Measurements from ENCODE around the gene GUCY1B1.

DNA sequence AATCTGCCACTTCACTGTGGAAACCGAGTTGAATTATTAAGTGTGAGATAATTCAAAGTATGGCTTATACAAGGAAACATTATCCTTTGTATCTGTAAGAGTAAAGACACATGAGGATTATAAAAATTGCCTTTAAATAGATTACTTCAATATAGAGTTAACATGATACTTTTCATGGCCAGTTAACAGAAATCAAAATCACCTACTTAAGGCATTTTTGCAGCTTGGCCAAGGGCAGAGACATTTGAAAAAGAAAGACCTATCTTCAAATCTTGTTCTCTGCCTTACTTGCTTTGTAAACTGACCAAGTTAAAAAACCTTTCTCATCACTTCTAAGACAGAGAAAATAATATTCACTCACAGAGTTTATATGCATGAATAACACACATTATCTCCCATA is 44.9 kb upstream of the GUCY1B1 start:
- TF ChIP-seq ZNF274 (IDR thresholded peaks at IDR 0.05; ENCODE audit: low read depth, low read length) (no peak), YY1 (IDR thresholded peaks at IDR 0.05; ENCODE audit: insufficient read depth, insufficient read length) (no peak)
